Ishikawa (cell line): ENCODE results near the gene TMEM17.

ENCODE experiments used
- CEBPB ChIP-seq: IDR thresholded peaks from 2 replicates; pipeline ENCODE4 v1.6.1; 2012
- CREB1 ChIP-seq: IDR thresholded peaks from 2 replicates; pipeline ENCODE4 v1.6.1; 2012; ENCODE audit warnings: low read depth
- EGR1 ChIP-seq: IDR thresholded peaks from 2 replicates; pipeline ENCODE4 v1.6.1; 2012
- EP300 ChIP-seq: IDR thresholded peaks from 2 replicates; pipeline ENCODE4 v1.6.1; 2012; ENCODE audit warnings: borderline replicate concordance
- FOXM1 ChIP-seq: IDR thresholded peaks from 2 replicates; pipeline ENCODE4 v1.6.1; 2012; ENCODE audit warnings: low read depth, borderline replicate concordance
- NFIC ChIP-seq: IDR thresholded peaks from 2 replicates; pipeline ENCODE4 v1.6.1; 2012
- RAD21 ChIP-seq: IDR thresholded peaks from 2 replicates; pipeline ENCODE4 v1.6.1; 2012; ENCODE audit warnings: low read depth
- TAF1 ChIP-seq: IDR thresholded peaks from 2 replicates; pipeline ENCODE4 v1.6.1; 2012; ENCODE audit warnings: low read depth, mild to moderate bottlenecking
- TCF12 ChIP-seq: IDR thresholded peaks from 2 replicates; pipeline ENCODE4 v1.6.1; 2012; ENCODE audit warnings: low read depth
- TEAD4 ChIP-seq: IDR thresholded peaks from 2 replicates; pipeline ENCODE4 v1.6.1; 2012
- USF1 ChIP-seq: IDR thresholded peaks from 2 replicates; pipeline ENCODE4 v1.6.1; 2012
- YY1 ChIP-seq: IDR thresholded peaks from 2 replicates; pipeline ENCODE4 v1.6.1; 2012; ENCODE audit warnings: low read depth
- ZBTB7A ChIP-seq: IDR thresholded peaks from 2 replicates; pipeline ENCODE4 v1.6.1; 2012; ENCODE audit warnings: low read depth
- TF ChIP-seq, protein P1 (sequence below): IDR thresholded peaks from 2 replicates; pipeline ENCODE4 v1.6.1; 2012; ENCODE audit warnings: low read depth, mild to moderate bottlenecking
- TF ChIP-seq, protein P2 (sequence below): IDR thresholded peaks from 2 replicates; pipeline ENCODE4 v1.6.1; 2012

TMEM17 gene

DNA sequence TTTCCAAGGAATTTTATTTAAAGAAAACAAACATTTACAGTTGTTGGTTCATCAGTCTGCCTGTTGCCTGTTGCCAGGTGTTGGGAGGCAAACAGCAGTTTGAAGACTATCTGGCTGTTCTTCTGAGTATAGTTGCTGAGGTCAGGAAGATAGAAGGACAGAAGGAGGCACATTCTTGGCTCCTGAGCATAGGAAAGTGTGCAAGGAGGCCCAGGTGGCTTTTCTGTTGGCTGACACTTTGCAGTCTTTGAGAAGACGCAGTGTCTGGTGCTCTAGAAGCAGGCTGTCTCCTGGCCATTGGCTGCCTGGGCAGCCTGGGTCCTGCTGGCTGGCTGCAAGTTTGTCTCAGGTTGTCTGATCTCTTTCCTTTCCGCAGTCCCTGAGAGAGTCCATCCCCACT is 36.4 kb downstream of the TMEM17 start:
- TF ChIP-seq TEAD4 (no peak), TAF1 (no peak), FOXM1 (no peak), CEBPB (no peak), CREB1 (no peak)
- TF ChIP-seq, protein P1, sequence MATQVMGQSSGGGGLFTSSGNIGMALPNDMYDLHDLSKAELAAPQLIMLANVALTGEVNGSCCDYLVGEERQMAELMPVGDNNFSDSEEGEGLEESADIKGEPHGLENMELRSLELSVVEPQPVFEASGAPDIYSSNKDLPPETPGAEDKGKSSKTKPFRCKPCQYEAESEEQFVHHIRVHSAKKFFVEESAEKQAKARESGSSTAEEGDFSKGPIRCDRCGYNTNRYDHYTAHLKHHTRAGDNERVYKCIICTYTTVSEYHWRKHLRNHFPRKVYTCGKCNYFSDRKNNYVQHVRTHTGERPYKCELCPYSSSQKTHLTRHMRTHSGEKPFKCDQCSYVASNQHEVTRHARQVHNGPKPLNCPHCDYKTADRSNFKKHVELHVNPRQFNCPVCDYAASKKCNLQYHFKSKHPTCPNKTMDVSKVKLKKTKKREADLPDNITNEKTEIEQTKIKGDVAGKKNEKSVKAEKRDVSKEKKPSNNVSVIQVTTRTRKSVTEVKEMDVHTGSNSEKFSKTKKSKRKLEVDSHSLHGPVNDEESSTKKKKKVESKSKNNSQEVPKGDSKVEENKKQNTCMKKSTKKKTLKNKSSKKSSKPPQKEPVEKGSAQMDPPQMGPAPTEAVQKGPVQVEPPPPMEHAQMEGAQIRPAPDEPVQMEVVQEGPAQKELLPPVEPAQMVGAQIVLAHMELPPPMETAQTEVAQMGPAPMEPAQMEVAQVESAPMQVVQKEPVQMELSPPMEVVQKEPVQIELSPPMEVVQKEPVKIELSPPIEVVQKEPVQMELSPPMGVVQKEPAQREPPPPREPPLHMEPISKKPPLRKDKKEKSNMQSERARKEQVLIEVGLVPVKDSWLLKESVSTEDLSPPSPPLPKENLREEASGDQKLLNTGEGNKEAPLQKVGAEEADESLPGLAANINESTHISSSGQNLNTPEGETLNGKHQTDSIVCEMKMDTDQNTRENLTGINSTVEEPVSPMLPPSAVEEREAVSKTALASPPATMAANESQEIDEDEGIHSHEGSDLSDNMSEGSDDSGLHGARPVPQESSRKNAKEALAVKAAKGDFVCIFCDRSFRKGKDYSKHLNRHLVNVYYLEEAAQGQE, result no peak
- TF ChIP-seq, protein P2, sequence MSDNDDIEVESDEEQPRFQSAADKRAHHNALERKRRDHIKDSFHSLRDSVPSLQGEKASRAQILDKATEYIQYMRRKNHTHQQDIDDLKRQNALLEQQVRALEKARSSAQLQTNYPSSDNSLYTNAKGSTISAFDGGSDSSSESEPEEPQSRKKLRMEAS, result no peak

- TF ChIP-seq, protein P1, result no peak
- TF ChIP-seq YY1 (no peak), FOXM1 (no peak), TAF1 (no peak), EP300 (no peak), CREB1 (no peak)
Observed at GRCh38 chr2:62469114-62469513, 36.9 kb downstream of the TMEM17 start.

DNA sequence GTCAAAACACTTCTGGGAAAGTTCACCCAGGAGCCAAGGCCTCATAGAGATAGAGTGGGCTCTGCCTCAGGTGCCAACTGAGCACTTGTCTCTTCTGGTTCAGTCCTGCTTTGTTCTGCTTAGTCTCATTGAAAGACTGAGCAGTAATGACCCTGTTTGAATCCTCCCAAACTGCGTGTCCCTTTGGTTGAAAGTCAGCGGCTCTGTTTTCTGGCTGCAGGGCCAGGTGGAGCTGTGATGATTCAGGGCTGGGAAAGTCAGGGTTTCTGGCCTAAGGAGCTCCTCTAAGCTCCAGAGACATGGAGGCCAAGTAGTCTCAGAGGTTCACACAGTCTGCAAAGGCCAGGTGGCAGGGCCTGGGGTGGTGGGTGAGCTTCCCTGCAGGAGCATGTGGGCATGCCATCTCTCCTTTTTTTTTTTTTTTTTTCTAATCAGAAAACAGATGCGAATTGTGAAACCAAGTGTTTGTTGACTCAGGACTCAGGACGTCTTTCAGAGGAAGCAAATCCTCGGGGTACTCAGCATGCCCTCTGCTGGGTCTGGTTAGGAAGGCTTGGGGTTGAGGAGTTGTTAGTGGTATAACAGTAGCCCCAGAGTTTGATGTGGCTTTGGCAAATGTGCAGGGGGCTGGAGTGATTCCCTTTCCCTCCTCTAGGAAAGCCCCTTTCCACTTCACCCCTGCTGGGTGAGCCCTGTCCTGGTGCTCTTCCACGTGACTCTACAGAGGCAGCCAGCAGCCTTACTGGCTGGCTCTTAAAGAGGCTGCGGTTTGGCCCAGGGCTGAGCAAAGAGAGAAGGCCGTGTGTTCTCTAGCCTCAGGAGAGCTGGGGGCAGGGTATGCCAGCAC is 38.3 kb downstream of the TMEM17 start:
- TF ChIP-seq CREB1 (no peak), ZBTB7A (no peak)

GRCh38 chr2:62467100-62467474 is 38.9 kb downstream of the TMEM17 start:
- TF ChIP-seq ZBTB7A (no peak), TAF1 (no peak), YY1 (no peak), TEAD4 (no peak), NFIC (no peak), EGR1 (no peak), TCF12 (no peak)
- TF ChIP-seq, protein P2, result no peak

DNA sequence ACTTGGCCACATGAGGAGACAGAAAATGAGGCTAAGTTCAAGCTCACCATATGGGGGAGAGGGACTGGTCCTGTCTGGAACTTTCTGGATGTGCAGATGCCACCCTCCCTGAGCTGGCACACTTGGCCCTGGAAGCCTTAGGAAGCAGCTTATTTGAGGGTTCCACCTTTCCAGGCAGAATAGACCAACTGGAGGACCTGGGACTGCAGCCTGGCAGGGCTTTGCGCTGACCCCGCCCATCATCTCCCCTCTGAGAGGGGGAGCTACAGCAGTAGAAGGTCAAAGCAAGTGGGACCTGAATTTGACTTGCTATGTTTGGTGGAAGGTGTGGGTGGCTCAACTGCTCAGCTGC is 39.5 kb downstream of the TMEM17 start:
- no peak for TF ChIP-seq CREB1
- TF ChIP-seq, protein P1, result no peak

DNA sequence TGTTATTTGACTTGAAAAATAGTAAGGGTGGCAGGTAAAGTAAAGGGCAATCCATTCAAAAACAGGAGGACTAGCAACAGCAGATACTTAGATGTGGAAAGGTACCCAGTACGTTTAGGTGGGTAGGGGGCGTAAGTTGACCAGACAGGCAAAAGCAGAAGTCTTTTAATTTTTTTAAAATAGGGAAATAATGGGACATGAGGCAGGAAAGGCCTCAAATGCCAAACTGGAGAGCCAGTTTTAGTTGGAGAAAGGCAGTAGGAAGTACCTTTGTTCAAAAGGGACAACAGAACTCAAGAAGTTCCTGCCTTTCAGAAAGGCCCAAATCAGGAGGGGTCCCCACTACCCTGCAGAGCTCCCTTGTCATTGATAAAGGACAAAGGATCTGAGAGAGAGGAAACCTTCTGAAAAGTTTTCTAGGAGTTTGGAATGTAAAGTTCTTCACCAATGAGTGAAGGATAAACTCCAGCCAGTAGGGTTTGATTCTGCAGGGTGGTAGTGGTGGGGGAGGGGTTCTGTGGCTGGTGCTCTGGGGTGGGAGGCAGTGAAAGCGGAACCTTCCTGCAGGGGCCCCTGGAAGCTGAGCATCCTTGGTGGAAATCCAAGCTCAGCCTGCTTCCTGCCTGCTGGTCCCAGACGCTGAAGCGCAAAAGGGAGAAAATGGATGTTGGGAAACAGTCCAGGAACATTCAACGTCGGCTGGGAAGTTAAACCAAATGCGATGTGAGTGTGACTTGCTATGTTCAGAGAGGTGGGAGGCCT is 40.1 kb downstream of the TMEM17 start:
- TF ChIP-seq YY1 (no peak), EGR1 (no peak), EP300 (no peak), CEBPB (no peak), TAF1 (no peak), TEAD4 (no peak), FOXM1 (no peak), CREB1 (no peak), NFIC (no peak), USF1 (no peak), ZBTB7A (no peak), RAD21 (no peak)
- TF ChIP-seq, protein P2, result no peak
- TF ChIP-seq, protein P1, result no peak
